GM19395 (cell line): ENCODE measurements around the gene SLC39A11.
"Not testable (repeated sequence)": the region's sequence is repeated elsewhere in the genome, so short reads cannot be mapped to it uniquely, and the experiment has no call there.

Experiments
- ATAC-seq: cut with Tn5 transposase; IDR thresholded peaks from one replicate; pipeline ENCODE4 v1.9.1; 2021; ENCODE audit warnings: mild to moderate bottlenecking, moderate library complexity; ENCODE audit not compliant: unreplicated experiment

Gene SLC39A11

DNA sequence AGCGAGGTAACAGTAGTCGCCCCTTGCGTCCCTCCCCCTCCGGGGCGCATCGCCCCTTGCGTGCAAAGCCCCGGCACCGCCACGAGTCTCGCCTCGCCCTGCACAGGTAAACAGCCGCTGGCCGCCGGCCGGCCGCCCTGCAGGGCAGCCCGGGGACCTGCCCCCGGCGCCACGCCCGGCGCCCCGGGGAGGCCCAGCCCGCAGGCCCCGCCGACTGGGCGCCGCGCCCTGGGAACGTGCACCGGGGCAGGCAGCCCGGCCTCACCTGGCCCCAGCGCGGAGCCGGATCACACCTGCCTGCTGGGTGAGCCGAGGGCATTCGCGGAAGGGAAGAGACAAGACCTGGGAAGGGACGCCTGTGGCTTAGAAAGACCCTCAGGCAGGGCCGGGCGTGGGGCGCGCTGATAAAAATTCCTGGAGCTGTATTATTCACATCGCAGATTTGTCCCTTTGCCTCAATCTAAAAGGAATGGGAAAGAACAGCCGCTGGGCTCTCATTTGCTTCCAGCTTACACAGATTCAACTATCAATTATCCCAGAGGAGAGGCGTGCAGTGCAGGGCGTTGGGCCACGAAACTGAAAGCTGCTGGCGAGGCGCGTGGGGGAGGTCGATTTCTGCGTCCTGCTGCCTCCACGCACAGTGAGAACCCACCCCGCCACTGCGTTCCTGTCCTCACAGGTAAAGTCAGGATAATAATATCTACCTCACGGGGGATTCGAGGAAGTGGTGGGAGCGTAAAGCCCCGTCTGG lies 451.9 kb downstream of the SLC39A11 start:
- no peak for ATAC-seq

GRCh38 chr17:72639711-72640110 lies 452.8 kb downstream of the SLC39A11 start:
- no peak for ATAC-seq

GRCh38 chr17:72638932-72639331 lies 453.6 kb downstream of the SLC39A11 start:
- ATAC-seq, result not testable (repeated sequence)

DNA sequence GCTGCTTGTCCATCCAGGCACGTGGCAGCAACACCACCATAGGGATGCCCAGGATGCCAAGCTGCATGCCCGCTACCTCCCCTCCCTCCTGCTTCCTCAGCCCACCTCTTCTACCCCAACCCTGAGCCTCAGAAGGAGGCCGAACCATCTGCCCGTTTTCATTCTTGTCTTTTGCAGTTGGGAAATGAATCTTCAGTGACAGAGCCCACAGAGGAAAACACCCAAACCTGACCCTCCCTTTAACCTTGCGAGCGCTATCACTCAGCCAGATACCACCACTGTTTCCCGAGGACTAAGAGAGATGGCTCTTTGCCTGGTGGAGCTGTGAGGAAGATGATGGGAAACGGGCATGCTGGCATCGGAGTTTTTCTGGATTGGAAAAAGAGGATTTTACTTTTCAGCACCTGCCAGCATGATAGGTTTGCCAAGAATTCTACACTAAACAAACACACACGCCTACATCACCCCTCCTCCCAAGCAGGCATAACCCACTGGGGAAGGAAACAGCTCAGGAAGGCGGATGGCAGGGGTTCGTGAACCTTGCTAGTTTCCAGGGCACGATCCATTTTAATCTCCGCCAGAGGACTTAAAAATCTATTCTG lies 457.4 kb downstream of the SLC39A11 start:
- ATAC-seq, result no peak

DNA sequence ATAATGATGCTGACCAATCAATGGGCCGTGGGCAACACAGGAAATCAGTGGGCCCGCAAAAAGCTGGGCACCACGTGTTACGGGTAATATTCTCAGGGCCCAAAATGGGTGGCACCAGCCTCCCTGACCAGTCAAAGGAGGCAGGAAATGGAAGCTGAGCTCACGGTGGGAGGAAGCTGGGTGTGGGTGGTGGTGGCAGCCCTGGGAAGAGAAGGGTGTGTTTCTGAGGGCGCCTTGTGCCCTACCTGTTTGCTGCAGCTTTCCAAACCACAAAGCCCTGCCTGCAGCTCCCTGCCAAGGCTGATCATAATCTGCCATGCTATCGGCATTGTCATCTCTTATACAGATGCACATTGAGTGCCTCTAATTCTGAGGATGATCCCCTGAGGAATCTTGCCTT lies 457.9 kb downstream of the SLC39A11 start:
- no peak for ATAC-seq

- no peak for ATAC-seq
Measured at GRCh38 chr17:72631949-72632684, 460.4 kb downstream of the SLC39A11 start.

GRCh38 chr17:72631568-72631948 lies 460.9 kb downstream of the SLC39A11 start:
- no peak for ATAC-seq

GRCh38 chr17:72624652-72625051 lies 467.8 kb downstream of the SLC39A11 start:
- no peak for ATAC-seq

- ATAC-seq, result no peak
Measured at GRCh38 chr17:72624226-72624625, 468.3 kb downstream of the SLC39A11 start.

DNA sequence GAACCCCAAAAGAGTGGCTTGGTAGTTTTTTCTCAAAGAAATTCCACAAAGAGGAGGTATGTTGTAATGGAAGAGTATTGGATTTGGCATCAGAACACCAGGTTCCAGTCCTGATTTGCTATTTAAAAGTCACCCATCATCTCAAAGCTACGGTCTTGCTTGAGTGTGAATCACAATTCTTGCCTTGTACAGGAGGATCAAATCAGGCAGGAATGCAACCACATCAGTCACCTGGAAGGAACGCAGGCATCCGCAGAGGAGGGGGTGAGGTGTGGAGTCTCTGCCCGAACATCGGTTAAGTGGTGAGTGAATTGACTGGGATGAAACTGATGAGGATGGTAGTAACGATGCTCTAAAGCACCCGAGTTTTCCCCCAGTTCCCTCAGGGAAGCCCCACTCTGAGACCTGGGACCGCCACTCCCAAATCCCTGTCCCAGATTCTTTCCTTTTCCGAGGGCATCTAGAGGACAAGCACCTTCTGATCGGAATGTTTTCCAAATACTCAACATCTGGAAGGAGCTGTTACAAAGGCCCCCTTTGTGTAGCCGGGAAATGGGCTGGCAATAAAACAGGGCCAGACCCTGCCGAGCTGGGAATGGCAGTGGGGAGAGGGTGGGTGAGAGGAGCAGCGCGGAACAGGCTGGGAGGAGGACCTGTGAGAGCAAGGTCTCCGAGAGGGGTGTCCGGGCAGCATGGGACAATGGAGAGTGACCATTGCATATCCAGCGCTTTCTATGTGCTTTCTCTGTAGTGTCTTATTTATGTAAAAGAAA lies 469.6 kb downstream of the SLC39A11 start:
- ATAC-seq, result no peak

DNA sequence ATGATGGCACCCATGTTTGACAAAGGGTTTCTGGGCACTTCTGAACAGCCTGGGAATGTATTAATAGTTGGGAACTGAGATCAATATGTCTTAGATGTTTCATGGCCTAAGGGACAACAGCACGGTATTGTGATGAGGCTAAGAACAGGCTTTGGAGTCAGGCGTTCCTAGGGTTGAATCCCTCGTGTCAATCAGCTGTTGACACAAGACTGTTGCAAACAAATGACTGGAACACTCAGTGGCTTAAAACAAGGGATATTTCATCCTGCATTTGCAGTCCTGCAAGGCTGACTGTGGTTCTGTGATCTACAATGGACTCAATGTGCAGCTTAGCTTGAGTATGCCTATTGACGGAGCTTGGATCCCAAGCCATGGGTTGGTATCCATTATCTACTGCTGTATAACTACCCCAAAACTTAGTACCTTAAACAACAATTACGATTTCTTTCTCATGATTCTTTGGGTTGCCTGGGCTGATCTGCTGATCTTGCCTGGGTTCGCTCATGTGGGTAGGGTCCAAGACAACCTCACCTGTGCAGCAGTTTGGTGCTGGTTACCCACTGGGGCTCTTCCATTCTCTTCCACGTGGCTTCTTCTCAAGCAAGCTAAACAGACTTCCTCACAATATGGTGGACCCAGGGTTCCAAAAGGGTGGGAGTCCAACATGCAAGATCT lies 472.4 kb downstream of the SLC39A11 start:
- ATAC-seq, result no peak

DNA sequence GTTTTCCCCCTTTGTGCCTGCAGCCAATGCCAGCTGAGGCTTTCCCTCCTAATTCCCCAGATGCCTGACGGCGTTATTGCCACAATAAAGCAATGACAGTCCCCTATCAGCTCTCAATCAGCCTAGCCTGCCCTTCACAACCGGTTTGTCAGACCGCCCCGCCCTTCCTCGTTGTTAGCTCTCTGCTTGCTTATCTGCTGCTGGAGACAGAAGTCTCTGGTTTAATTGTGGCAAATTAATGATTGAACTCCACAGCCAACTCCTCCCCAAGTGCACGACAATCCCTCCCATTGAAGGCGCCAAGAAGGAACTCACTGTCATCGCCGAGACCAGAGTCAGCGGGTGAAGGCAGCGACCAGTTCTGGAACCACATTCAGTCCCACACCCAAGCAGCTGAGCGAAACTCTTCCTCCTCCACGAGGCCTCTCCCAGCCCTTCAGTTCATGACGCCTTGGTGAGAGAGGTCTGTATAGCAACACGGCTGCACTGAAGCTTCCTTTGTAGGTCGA lies 474.4 kb downstream of the SLC39A11 start:
- ATAC-seq, result peak; percentile 75

- no peak for ATAC-seq
Measured at GRCh38 chr17:72617557-72617956, 474.9 kb downstream of the SLC39A11 start.

DNA sequence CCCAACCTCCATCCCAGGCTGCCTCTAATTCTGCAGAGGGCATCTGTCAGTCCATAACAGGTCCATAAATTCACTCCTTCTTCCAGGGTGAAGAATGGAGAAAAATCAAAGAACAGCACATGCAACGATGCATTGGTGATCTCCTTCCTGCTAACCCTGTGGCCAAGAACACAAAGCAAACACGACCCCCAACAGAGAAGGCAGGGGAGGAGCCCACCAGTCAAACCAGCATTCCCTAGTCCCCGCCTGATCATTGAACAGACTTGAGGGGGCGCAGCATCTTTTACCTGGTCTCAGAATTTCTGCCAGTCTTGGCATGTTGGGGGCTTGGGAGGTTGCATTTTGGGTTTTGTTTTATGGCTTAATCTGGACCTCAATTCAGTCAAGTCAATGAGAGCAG lies 476.0 kb downstream of the SLC39A11 start:
- no peak for ATAC-seq

GRCh38 chr17:72615627-72615991 lies 476.9 kb downstream of the SLC39A11 start:
- no peak for ATAC-seq

- ATAC-seq, result peak; percentile 51
Measured at GRCh38 chr17:72614871-72615626, 477.4 kb downstream of the SLC39A11 start.

DNA sequence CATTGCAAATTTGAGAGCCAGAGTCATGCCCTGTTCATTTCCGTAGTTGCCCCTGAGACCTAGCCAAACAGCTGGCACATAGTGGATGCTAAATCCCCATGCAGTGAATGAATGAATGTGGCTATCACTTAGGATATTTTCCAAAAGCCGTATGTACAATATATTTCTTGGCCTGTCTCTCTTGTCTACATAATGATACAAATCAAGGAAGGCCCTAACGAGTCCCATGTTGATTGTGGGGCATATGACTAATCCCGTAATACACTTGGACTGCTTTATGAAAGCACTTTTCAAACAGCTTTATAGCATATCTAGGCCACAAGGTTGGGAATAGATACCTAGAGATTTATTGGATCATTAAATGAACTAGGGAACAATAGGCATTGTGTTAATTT lies 478.0 kb downstream of the SLC39A11 start:
- no peak for ATAC-seq

GRCh38 chr17:72613806-72614292 lies 478.6 kb downstream of the SLC39A11 start:
- no peak for ATAC-seq

- no peak for ATAC-seq
Measured at GRCh38 chr17:72613396-72613795, 479.1 kb downstream of the SLC39A11 start.

DNA sequence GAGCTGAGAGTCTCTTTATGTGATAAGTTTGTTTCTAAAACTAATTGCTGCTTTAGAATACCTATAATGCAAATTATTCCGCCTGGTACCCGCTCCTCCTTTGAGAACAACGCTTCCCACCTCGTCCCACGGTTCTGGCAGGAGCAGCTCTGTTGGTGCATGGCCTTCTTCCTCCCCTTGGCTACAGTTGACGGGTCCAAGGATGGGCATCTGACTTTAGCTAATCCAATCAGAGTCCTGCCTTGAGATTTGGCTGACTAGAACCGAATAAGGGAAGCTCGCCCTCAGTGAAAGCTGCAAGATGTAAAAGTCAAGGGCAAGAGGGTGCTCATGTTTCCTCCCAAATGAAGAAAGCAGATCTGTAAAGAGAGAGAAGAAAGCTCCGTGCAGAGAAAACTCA lies 481.3 kb downstream of the SLC39A11 start:
- no peak for ATAC-seq
